ENCODE data around the gene C7orf57.
A peak's percentile ranks its signal among the peaks of the same experiment; 100 is the strongest.
"Not testable (repeated sequence)": the region's sequence is repeated elsewhere in the genome, so short reads cannot be mapped to it uniquely, and the experiment has no call there.

The C7orf57 gene

GRCh38 chr7:48035967-48036478, 680 bp downstream of the C7orf57 start:
- peak; percentile 33 for DNase-seq (ENCODE audit: low read depth, low spot score)

- DNase-seq (ENCODE audit: low read depth, low spot score), result no peak
Observed at GRCh38 chr7:48038815-48039506, 3.6 kb downstream of the C7orf57 start.

GRCh38 chr7:48040944-48041652, 5.8 kb downstream of the C7orf57 start:
- no peak for DNase-seq (ENCODE audit: low read depth, low spot score)

- DNase-seq (ENCODE audit: low read depth, low spot score), result no peak
Observed at GRCh38 chr7:48041653-48041970, 6.3 kb downstream of the C7orf57 start.

GRCh38 chr7:48042216-48042615, 6.9 kb downstream of the C7orf57 start:
- no peak for DNase-seq (ENCODE audit: low read depth, low spot score)

GRCh38 chr7:48042636-48043035, 7.3 kb downstream of the C7orf57 start:
- no peak for DNase-seq (ENCODE audit: low read depth, low spot score)

- no peak for DNase-seq (ENCODE audit: low read depth, low spot score)
Observed at GRCh38 chr7:48045195-48045765, 9.9 kb downstream of the C7orf57 start.

- DNase-seq (ENCODE audit: low read depth, low spot score), result no peak
Observed at GRCh38 chr7:48046458-48046857, 11.1 kb downstream of the C7orf57 start.

GRCh38 chr7:48048113-48048512, 12.8 kb downstream of the C7orf57 start:
- DNase-seq (ENCODE audit: low read depth, low spot score), result no peak

GRCh38 chr7:48049850-48050249, 14.5 kb downstream of the C7orf57 start:
- DNase-seq (ENCODE audit: low read depth, low spot score), result no peak

- DNase-seq (ENCODE audit: low read depth, low spot score), result no peak
Observed at GRCh38 chr7:48052748-48053147, 17.4 kb downstream of the C7orf57 start.

GRCh38 chr7:48053736-48054135, 18.4 kb downstream of the C7orf57 start:
- no peak for DNase-seq (ENCODE audit: low read depth, low spot score)

GRCh38 chr7:48058990-48059389, 23.6 kb downstream of the C7orf57 start:
- no peak for DNase-seq (ENCODE audit: low read depth, low spot score)

GRCh38 chr7:48059706-48060105, 24.4 kb downstream of the C7orf57 start:
- no peak for DNase-seq (ENCODE audit: low read depth, low spot score)

- DNase-seq (ENCODE audit: low read depth, low spot score), result no peak
Observed at GRCh38 chr7:48063985-48064384, 28.6 kb downstream of the C7orf57 start.

- no peak for DNase-seq (ENCODE audit: low read depth, low spot score)
Observed at GRCh38 chr7:48067475-48067874, 32.1 kb downstream of the C7orf57 start.

GRCh38 chr7:48074204-48074654, 38.9 kb downstream of the C7orf57 start:
- DNase-seq (ENCODE audit: low read depth, low spot score), result no peak

- no peak for DNase-seq (ENCODE audit: low read depth, low spot score)
Observed at GRCh38 chr7:48077423-48077822, 42.1 kb downstream of the C7orf57 start.

GRCh38 chr7:48078470-48078869, 43.1 kb downstream of the C7orf57 start:
- DNase-seq (ENCODE audit: low read depth, low spot score), result no peak

- DNase-seq (ENCODE audit: low read depth, low spot score), result not testable (repeated sequence)
Observed at GRCh38 chr7:48082378-48082777, 47.0 kb downstream of the C7orf57 start.

GRCh38 chr7:48083114-48083830, 47.9 kb downstream of the C7orf57 start:
- no peak for DNase-seq (ENCODE audit: low read depth, low spot score)
